RPMI7951 (cell line): Measurements from ENCODE around the gene AIFM1. TPM values are rescaled to one million over a fixed set of nuclear protein-coding genes. Genes with fewer than 3 reads are reported as not detected.

Source experiments
- DNase-seq: peaks from one replicate; pipeline ENCODE4 v3.0.0-alpha.2; 2012; ENCODE audit warnings: low read depth
- total RNA-seq: library from RNA; depleted of rRNA; stranded (reverse); fragments of >200 nt; shearing (Covaris generic); gene quantifications from 2 replicates; pipeline ENCODE4 v1.2.3, GENCODE V29; 2014; rRNA removed

AIFM1 gene
- total RNA-seq: 12.8 and 17.3 TPM in 2 replicates

DNA sequence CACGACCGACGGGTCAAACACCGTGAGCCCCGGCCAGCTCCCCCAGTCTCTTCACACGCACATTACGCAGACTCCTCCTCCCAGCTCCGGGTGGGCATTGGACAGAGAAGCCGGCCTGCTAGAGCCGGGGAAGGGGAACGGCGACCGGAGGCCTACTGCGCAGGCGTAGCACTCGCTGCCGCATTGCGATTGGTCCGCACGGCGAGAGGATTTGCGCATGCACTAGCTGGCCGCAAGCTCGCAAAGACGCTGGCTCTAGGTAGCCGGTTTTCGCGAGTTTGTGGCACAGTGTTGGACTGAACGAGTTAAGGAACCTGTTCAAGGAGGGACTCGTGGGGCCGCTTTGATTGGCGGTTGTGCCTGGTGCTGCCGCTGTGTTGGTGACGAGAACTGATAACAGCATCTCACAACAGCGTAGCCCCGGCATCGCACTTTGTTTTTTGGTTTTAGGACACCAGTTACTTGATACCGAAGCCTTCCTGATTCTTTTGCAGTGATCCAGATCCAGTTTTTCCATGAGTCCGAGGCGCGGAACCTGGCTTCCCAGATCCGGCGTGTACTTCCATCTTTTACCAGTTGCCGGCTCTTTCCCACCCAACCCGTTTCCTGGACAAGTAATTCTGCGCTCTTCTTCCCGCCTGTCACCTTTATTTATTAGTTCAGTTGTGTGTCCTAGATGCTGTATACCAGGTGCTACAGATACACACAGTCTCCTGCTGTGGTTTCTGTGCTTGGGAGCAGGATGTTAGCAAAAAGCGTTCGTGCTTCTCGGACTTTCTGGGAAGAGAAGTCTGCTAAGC, at the start of gene AIFM1:
TSS of gene AIFM1 (minus strand) at position 139 of the 800 bp plus-strand sequence. CDS start 185 bp downstream, outside the sequence.
- DNase-seq: peak; percentile 89

DNA sequence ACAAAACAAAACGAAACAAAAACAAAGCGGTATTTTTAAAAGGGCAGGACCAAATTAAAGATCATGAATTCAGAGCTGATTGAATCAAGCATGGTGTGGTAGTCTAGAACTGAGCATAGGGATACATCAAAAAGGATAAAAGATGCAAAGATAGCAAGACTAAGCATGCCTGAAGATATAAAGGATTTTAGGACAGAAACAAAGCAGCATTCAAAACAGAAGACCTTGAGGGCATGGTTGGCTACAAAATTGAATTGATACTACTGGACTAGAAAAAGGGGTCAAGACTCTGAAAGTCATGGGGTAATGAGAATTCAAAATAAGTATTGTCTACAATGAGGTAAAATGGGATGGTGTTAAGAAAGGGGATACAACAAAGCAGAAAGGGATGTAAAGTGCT, 47.7 kb upstream of the AIFM1 start:
- no peak for DNase-seq

DNA sequence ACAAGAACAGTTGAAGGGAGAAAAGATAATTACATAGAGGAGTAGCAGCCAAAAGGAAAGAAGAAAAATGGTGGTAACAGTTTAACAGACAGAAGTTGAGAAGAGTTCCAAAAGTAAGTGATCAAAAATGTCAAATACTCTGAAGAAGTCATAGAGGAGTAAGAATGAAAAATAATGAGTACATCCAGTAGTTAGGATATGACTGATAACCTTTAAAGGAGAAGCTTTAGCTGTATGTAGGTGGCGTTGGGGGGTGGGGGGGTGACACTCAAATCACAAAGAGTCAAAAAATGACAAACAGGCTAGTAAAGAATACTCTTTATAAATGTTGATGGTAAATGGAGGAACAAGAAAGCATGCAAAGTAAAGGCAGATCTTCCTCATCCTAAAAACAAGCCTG, 46.7 kb upstream of the AIFM1 start:
- DNase-seq: no peak

DNA sequence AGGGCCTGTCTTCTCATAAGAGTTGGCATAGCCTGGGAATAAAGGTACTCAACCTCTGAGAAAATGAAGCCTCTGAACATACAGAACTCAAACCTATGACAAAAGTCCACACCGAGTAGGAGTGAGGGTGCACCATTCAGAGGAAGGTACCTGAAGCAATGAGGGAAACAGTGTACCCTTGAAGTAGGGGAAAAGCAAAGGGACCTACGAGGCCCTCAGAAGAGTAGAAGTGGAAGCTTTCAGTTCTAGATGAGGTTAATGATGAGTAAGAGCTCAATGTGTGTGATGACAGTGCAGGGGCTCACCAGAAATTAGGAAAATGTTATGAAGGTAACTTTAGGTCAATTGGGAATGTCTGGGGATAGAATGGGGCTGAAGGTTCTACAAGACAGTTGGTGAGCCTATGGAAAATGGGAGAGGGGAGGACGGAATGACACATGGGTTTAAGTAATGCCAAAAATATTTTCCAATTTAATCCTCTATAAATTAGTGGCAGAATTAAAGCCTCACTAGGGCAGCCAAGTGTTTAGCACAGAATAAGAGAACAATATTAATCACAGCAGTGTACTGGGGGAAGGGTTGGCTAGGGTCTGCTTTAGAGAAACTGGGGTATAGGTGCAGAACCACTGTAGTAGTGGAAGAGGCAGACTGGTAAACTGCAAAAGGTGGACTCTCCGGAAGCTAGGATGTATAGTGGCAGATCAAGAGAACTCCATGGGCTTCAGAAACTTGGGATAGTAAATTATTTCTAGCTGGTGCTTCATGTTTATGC, 46.0 kb upstream of the AIFM1 start:
- no peak for DNase-seq

DNA sequence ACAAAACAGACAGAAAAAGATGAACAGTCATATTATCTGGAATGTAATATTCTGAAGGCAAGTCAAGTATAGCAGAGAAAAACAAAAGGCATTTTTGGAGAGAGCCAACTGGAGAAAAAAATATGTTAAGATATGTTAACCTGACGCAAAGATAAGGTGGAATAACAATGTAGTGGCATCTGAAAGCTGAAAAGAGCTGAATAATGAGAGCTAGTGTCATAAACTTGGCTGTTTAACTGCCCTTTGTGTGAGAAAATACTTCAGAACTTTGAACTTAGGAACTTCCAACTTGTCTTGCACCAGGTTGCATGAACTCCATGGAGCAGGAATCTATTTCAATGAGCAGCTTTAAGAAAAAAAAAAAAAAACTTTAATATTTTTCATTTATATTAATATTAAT, 39.0 kb upstream of the AIFM1 start:
- DNase-seq: no peak

DNA sequence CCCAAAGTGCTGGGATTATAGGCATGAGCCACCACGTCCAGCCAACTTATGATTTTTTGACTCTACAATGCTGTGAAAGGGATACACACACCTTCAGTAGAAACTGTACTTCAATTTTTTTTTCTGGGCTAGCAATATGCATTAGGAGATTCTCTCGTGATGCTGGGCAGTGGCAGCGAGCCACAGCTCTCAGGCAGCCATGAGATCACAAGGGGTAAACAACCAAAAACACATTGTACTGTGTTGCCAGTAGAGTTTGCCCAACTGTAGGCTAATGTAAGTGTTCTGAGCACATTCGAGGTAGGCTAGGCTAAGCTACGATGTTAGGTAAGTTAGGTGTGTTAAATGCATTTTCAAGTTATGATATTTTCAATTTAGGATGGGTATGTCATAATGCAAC, 31.8 kb upstream of the AIFM1 start:
- DNase-seq: no peak

DNA sequence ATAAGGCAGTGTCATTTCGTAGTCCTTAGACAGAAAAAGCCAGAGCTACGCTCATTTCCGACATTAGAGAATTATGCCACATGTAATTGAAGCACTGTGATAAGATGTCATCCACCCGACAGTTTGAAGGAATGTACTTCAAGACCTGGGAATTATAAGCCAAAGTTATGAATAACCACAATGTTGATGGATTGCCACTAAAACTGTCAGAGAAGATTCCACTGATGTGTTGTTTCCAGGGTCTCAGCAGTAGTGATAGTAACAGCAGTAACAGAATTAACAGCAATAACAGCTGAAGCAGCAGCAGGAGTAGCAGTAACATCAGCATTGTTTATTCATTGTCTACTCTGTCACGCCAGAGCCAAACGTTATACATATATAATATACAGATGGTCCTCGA, 30.8 kb upstream of the AIFM1 start:
- no peak for DNase-seq

DNA sequence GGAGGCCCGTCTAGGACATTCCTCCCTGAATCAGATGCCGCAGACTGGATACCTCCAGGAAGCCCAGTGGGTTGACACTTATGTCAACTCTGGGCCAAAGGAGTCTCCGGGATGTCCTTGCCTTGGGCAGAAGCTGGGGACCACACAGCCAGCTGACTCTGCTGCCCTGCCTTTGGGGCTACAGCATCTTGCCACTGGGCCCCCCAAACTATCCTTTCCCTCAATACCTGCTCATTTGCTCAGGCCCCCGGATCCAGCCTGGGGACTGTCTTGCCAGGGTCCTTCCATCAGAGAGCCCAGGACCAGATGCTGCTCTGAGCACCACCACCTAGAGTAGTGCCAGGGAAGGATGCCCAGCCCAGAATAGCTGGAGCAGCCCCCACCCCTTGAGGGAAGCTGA, 25.2 kb upstream of the AIFM1 start:
- no peak for DNase-seq

DNA sequence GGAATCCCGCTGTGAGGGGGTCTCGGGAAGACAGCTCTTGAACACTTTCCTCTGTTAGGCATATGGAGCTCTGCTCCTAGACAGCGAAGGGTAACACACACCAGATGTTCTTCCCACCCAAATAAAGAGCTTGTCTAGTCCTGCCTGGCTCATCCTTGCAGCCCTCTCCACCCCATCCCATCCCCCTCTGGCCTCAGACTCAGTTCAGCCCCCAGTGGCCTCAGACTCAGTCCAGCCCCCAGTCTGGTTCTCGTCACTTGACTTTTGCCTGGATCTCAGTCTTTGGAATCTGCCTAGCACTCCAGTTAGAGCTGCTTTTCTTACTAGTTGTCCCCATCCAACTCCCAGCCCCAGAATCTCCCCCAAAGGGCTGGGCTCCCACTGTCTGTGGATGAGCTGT, 21.0 kb upstream of the AIFM1 start:
- no peak for DNase-seq

DNA sequence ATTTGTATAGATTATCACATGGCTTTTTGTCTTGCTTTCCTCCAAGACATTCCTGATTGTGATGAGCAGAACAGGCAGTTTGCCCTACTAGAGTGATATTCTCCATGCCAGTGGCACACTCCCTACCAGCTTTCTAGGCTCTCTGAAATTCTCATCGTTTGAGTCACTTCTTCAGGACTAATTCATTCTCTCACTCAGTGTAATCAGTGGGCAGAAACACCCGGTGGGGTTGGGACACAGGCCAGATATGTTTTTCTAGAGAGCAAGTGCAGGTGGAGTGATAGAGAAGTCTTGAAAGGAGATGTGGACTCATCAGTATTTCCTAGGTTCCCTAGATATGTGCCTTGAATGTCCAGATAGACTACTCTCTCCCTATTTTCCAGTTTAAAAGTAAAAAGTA, 19.2 kb upstream of the AIFM1 start:
- no peak for DNase-seq

DNA sequence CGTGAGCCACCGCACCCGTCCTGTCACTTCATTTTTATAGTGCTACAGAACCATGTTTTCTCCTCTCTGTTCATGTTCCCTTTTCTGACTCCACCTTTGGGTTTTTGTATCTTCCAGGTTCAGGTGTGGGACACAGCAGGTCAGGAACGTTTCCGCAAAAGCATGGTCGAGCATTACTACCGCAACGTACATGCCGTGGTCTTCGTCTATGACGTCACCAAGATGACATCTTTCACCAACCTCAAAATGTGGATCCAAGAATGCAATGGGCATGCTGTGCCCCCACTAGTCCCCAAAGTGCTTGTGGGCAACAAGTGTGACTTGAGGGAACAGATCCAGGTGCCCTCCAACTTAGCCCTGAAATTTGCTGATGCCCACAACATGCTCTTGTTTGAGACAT, 18.5 kb upstream of the AIFM1 start:
- DNase-seq: no peak

DNA sequence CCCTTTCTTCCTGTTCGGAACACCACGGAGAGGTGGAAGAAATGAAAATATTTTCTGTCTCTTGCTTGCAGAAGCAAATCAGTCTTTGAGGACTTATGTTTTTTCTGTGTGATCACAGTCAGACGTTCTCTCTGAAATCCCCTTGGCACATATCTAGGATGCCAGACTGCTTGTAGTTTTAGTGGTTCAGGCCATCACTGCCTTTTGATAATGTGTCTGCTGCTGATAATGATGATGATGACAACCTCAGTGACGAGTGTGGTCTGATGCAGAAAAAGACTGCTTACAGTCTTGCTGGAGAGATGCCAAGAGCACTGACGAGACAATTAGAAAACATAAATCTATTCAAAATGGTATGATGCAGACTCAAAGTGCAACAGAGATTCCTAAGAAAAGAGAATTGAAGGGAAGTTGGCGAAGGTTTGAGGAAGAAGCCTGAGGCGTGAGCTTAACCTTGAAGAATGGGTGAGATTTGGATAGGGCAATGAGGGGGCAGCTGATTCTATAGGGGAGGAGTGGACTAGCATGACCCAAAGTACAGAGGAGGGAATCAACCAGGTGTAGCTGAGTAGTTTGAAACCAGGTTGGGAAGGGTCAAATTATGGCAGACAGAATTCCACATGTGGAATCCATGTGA, 14.1 kb upstream of the AIFM1 start:
- no peak for DNase-seq

DNA sequence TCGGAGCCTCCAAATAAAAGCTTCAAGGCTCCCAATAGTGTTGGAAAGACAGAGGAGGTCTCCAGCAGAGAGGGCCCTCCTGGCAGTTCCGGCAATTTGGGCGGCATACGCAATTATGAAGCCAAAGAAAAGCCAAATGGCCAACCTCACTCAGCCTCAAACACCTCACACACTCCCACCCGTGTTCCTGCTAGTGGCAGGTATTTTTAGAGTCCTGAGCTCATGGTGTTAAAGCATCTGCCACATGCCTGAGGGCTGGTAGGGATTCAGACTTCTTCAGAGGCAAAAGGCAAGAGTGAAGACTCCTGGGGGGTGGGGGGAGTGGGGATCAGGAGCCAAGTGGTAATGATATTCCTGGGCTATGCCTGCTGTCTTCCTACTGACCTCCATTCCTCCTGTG, 13.5 kb upstream of the AIFM1 start:
- no peak for DNase-seq

DNA sequence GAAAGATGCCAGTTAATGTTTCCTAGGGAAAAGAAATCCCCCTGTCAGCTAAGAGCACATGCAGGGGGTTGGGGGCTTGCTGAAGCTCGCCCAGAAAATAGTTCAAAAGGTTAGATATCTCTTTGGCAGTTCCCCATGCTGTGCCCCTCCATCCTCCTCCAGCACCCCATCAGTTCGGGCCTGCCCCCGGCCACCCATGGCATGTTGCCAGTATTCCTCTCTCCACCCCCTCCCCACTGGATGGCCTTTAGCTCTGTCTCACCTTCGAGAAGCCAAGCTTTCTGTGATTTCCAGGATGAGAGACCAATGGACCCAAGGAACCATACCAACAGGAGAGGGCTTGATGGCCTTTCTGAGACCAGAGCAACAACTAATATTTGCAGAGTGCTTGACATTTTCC, 11.3 kb upstream of the AIFM1 start:
- DNase-seq: no peak

DNA sequence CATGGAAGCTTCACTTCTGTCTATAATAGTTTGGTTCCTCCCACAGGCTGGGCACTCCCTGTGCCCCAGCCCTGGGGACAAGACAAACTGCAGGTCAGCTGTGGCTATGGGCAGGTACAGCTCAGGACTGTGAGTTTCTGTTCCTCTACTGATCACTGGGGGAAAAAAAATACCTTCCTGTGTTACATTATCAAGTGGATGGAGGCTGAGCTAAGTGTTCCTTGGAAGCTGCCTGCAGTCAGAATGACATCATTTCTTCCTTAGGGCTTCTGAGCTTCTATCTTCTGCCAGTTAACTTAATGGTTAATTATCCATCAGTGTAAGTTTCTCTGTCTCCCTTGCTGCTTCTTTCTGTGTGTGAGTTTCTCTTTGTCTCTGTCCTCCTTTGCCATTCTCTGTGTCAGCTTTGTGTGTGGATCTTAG, 10.7 kb upstream of the AIFM1 start:
- DNase-seq: no peak

DNA sequence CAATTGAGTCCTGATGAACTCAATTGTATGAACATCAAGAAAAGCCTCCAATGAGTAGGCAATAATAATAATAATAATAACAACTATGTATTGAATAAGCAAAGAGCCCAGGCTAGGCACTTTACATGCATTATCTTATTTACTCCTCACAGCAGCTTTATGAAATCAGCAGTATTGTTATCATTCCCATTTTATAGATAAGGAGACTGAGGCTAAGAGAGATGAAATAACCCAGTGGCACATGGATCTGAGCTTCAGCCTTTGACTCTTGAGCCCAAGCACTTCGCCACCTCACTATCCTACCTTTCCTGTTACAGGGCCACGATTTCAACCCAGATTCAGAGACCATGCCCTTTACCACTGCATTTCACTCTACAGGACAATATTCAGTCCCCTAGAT, 9.3 kb upstream of the AIFM1 start:
- DNase-seq: no peak

DNA sequence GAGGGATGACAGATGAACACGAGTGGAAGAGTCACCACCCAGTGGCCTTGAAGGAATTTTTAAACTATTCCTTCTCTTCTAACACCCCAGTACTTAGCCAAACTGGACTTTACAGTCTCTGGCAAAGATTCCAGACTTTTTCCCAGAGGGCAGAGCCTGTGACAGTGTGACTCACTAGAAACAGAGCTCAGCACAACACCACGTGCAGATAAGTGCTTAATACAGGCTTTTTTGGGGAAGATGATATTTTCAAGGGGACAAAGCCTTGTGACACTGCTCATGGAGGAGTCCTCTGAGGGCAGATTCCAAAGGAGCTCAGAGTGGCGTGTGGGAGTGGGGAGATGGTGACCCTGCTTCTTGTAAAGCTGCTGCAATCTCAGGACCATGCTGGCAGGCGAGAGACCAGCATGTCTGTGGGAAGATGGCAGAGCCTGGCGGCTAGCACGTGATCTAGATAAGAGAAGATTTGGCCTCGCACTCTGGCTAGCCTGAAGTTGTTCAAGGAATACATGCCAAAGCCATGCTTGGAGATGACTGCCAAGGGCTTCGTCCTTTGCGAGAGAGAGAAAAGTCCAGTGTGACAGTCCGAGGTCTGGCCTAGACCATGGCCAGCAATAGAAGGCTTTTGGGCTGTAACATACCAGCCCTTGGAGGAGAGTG, 8.5 kb upstream of the AIFM1 start:
- DNase-seq: peak; percentile 80

DNA sequence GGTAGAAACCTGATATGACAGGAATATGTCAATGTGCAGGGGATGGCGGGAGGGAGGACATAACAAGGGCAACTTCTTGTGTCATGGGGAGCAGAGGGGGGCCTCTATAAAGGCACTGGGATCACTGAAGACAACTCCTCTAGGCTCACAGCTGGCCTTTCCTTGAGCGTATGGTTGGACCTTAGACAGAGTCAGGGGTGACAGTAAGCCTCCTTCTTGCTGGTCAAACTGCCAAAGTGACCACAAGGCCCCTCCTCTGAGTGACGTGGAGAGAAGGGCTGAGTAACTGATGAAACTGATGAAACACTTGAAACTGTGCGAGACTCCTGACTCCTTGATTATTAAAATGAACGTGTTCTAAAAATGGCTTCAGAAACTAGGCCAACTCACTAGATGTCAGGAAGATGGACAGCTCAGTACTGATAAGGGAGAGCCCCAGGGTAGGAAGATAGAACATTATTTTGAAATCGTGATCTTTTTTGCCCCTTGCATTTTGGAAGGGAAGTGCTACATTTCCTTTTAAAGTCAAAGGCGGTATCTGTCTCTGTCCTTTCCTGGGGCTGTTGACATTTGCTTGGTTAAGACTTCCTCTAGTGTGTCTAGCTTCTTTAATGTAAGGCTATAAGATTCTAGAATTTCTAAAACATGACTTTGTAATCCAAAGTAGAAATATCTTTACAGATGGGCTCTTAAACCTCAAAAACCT, 7.7 kb upstream of the AIFM1 start:
- DNase-seq: peak; percentile 81

DNA sequence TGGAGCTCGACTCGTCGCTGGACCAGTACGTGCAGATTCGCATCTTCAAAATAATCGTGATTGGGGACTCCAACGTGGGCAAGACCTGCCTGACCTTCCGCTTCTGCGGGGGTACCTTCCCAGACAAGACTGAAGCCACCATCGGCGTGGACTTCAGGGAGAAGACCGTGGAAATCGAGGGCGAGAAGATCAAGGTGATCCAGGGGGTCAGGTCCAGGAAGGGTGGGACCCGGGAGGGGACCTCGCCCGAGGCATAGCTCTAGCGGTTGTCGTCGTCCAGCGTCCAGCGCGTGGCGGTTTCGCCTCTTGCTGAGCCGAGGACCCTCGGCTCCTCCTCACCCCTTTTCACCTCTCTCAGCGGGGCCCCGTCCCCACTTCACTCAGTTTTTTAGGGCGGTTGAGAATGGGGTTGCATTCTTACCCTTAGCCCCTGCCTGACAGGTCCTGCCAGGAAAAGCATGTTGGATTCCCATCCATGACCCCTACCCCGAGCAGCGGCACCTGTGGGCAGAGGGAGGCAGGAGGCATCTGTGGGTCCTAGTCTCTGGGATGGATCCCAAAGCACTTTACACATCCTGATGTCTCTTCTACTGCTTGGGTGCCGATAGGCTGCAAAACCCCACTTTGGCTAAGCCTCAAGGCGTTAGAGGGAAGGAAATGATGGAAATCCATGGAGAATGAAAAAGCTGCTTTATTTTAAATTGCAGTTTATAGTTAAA, 6.6 kb upstream of the AIFM1 start:
- DNase-seq: no peak

DNA sequence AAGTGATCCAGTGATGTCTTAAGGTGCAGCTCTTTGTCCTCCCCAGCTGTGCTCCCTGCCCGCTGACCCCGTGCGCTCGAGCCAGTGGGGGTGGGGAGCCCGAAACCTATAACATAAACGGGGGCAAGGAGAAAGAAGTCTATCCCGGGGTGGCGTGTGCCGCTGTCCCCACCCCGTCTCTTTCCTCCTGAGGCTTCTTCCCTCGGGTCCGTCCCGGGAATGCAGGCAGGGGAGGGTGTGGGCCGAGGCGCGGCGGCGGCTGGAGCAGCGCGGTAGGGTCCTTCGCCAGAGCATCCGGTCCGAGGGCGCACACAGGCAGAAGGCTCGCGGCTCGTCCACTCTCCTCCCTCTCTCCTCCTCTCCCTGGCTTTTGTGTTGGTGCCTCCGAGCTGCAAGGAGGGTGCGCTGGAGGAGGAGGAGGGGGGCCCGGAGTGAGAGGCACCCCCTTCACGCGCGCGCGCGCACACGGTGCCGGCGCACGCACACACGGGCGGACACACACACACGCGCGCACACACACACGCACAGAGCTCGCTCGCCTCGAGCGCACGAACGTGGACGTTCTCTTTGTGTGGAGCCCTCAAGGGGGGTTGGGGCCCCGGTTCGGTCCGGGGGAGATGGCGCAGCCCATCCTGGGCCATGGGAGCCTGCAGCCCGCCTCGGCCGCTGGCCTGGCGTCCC, 5.9 kb upstream of the AIFM1 start, which contains the start of gene RAB33A:
TSS of gene RAB33A (plus strand) at position 517 of the 681 bp plus-strand sequence. CDS start at position 618, 101 bp downstream.
- DNase-seq: no peak
